Skeletal muscle tissue (tissue), 4 donors: ENCODE measurements around the gene RASAL1. TPM values are rescaled to one million over a fixed set of nuclear protein-coding genes. Genes with fewer than 3 reads are reported as not detected.
"Not testable (repeated sequence)": the region's sequence is repeated elsewhere in the genome, so short reads cannot be mapped to it uniquely, and the experiment has no call there.

ENCODE experiments used
- H3K27ac ChIP-seq: one replicate; pipeline ENCODE4 v1.7.0; 2013; ENCODE audit warnings: mild to moderate bottlenecking, low read depth, low read length, inconsistent platforms
- H3K27me3 ChIP-seq, 3 donors: one replicate each; pipeline ENCODE4 v1.7.0; 2013; ENCODE audit warnings: low read length in 3 of 3; ENCODE audit not compliant: control insufficient read depth in 3 of 3, insufficient read depth in 3 of 3
- H3K36me3 ChIP-seq, 3 donors: one replicate each; pipeline ENCODE4 v1.7.0; 2013; ENCODE audit warnings: low read length in 3 of 3; ENCODE audit not compliant: control insufficient read depth in 3 of 3, insufficient read depth in 3 of 3
- H3K4me1 ChIP-seq, 3 donors: one replicate each; pipeline ENCODE4 v1.7.0; 2013; ENCODE audit warnings: low read length in 3 of 3, mild to moderate bottlenecking in 3 of 3; ENCODE audit not compliant: control insufficient read depth in 3 of 3, insufficient read depth in 3 of 3
- H3K4me3 ChIP-seq, 3 donors: one replicate each; pipeline ENCODE4 v1.7.0; 2013; ENCODE audit warnings: low read length in 3 of 3
- H3K9ac ChIP-seq, 3 donors: one replicate each; pipeline ENCODE4 v1.7.0; 2013; ENCODE audit warnings: low read length in 3 of 3, mild to moderate bottlenecking in 3 of 3, moderate library complexity in 2 of 3, low read depth in 1 of 3
- H3K9me3 ChIP-seq, 3 donors: one replicate each; pipeline ENCODE4 v1.7.0; 2013; ENCODE audit warnings: low read length in 3 of 3; ENCODE audit not compliant: control insufficient read depth in 3 of 3
- total RNA-seq: library from RNA; depleted of rRNA; stranded (reverse); fragments of >200 nt; gene quantifications from one replicate; pipeline ENCODE4 v1.2.3, GENCODE V29; 2014
- donor health status: Osteomylitis.

The RASAL1 gene
- total RNA-seq, 1 donor from 2014 or later = not detected

GRCh38 chr12:113118142-113118541 is 17.4 kb downstream of the RASAL1 start:
- Histone ChIP-seq H3K27ac (no peak overlapping the region), H3K36me3 (no peaks in the 10 kb centered on the region), H3K27me3 (peaks cover 7 to 21% (median 9%) of the 10 kb centered on the region in 3 donors), H3K9me3 (no peaks in the 10 kb centered on the region), H3K4me1 (no peaks in the 10 kb centered on the region), H3K9ac (no peak overlapping the region), H3K4me3 (no peak overlapping the region)

- H3K4me3 ChIP-seq, H3K4me1 ChIP-seq, H3K27ac ChIP-seq, H3K9me3 ChIP-seq, H3K9ac ChIP-seq, H3K36me3 ChIP-seq: not testable (repeated sequence)
- peaks cover 7 to 24% (median 10%) of the 10 kb centered on the region in 3 donors for H3K27me3 ChIP-seq
These were observed 17.9 kb downstream of the RASAL1 start for GRCh38 chr12:113117684-113118083.

GRCh38 chr12:113116875-113117274 is 18.7 kb downstream of the RASAL1 start:
- Histone ChIP-seq H3K9ac (no peak overlapping the region), H3K4me3 (no peak overlapping the region), H3K27ac (no peak overlapping the region), H3K9me3 (no peaks in the 10 kb centered on the region), H3K4me1 (no peaks in the 10 kb centered on the region), H3K27me3 (peaks cover 7 to 24% (median 18%) of the 10 kb centered on the region in 3 donors), H3K36me3 (no peaks in the 10 kb centered on the region)

- no peak overlapping the region for H3K4me3 ChIP-seq
- H3K27me3 ChIP-seq = peaks cover 3 to 25% (median 24%) of the 10 kb centered on the region in 3 donors
- H3K27ac ChIP-seq = no peak overlapping the region
These were observed 20.0 kb downstream of the RASAL1 start for GRCh38 chr12:113115455-113116126.

GRCh38 chr12:113114447-113115178 is 20.9 kb downstream of the RASAL1 start:
- Histone ChIP-seq H3K4me3 (no peak overlapping the region), H3K36me3 (no peaks in the 10 kb centered on the region), H3K27me3 (peaks cover 3 to 30% (median 15%) of the 10 kb centered on the region in 3 donors), H3K4me1 (no peaks in the 10 kb centered on the region), H3K27ac (no peak overlapping the region), H3K9ac (no peak overlapping the region), H3K9me3 (no peaks in the 10 kb centered on the region)

More at GRCh38 chr12:113115455-113116126, 20.0 kb downstream of the RASAL1 start:
- no peaks in the 10 kb centered on the region for H3K36me3 ChIP-seq
- no peaks in the 10 kb centered on the region for H3K9me3 ChIP-seq
- H3K4me1 ChIP-seq = no peaks in the 10 kb centered on the region
- H3K9ac ChIP-seq = no peak overlapping the region

GRCh38 chr12:113113397-113113796 is 22.2 kb downstream of the RASAL1 start:
- Histone ChIP-seq H3K4me1 (no peaks in the 10 kb centered on the region), H3K4me3 (no peak overlapping the region), H3K36me3 (no peaks in the 10 kb centered on the region), H3K9ac (no peak overlapping the region), H3K9me3 (no peaks in the 10 kb centered on the region), H3K27ac (no peak overlapping the region), H3K27me3 (peaks cover 3 to 32% (median 13%) of the 10 kb centered on the region in 3 donors)

GRCh38 chr12:113112043-113112899 is 23.3 kb downstream of the RASAL1 start:
- H3K9me3 ChIP-seq = no peaks in the 10 kb centered on the region
- no peak overlapping the region for H3K27ac ChIP-seq
- peaks cover 3 to 32% (median 13%) of the 10 kb centered on the region in 3 donors for H3K27me3 ChIP-seq
- no peaks in the 10 kb centered on the region for H3K36me3 ChIP-seq
- H3K4me1 ChIP-seq = no peaks in the 10 kb centered on the region
- H3K4me3 ChIP-seq = no peak overlapping the region
- H3K9ac ChIP-seq = no peak overlapping the region

GRCh38 chr12:113111247-113111646 is 24.3 kb downstream of the RASAL1 start:
- H3K4me3 ChIP-seq = no peak overlapping the region
- no peaks in the 10 kb centered on the region for H3K4me1 ChIP-seq
- no peaks in the 10 kb centered on the region for H3K36me3 ChIP-seq
- H3K9ac ChIP-seq = no peak overlapping the region
- no peak overlapping the region for H3K27ac ChIP-seq
- peaks cover 3 to 32% (median 13%) of the 10 kb centered on the region in 3 donors for H3K27me3 ChIP-seq
- no peaks in the 10 kb centered on the region for H3K9me3 ChIP-seq

GRCh38 chr12:113109872-113110599 is 25.5 kb downstream of the RASAL1 start:
- H3K27ac ChIP-seq = no peak overlapping the region
- no peak overlapping the region for H3K4me3 ChIP-seq
- H3K36me3 ChIP-seq = no peaks in the 10 kb centered on the region
- H3K9me3 ChIP-seq = no peaks in the 10 kb centered on the region
- peaks cover 3 to 32% (median 13%) of the 10 kb centered on the region in 3 donors for H3K27me3 ChIP-seq
- no peak overlapping the region for H3K9ac ChIP-seq
- H3K4me1 ChIP-seq = no peaks in the 10 kb centered on the region
